HepG2 (cell line): ENCODE results near the gene PARD3. TPM values are rescaled to one million over a fixed set of nuclear protein-coding genes. Genes with fewer than 3 reads are reported as not detected.

Experiments used
- ATAC-seq: fragments of 200-7000 bp; cut with Tn5 transposase; 3 replicates; pipeline ENCODE4 v1.9.1; 2020; ENCODE audit warnings: mild to moderate bottlenecking, moderate library complexity
- BruUV-seq: library from RNA; stranded (reverse); fragments of 400-500 nt; replicated peaks from 2 replicates; lab custom pipeline; 2021; lab: Mats Ljungman, UMichigan
- CTCF ChIA-PET: fragments of 300-600 bp; formaldehyde crosslinking; extraction: SDS; loops from one replicate; lab custom pipeline; 2021; ENCODE audit warnings: low total read pairs, inconsistent platforms, low intra/inter-chr PET ratio; lab: Yijun Ruan, JAX
- POLR2A ChIA-PET: fragments of 350-600 bp; sonication (Branson Sonifier 250); formaldehyde crosslinking; loops from one replicate; lab custom pipeline; 2020; ENCODE audit warnings: antibody characterized with exemption, inconsistent platforms; lab: Yijun Ruan, JAX
- DNase-seq: peaks from one replicate; pipeline ENCODE4 v3.0.0-alpha.2; 2015; ENCODE audit warnings: low spot score
- FAIRE-seq: peaks from 3 replicates; lab custom pipeline; 2011; peaks lifted over from hg19 to GRCh38; lab: Jason Lieb, UNC
- H2AFZ ChIP-seq: one replicate; pipeline ENCODE4 v1.6.1; 2011; ENCODE audit warnings: low read length, inconsistent platforms
- H3K27ac ChIP-seq: fragments of 300-600 bp; 3 replicates; pipeline ENCODE4 v1.8.0; 2011; ENCODE audit warnings: mixed run types, mild to moderate bottlenecking, mixed read lengths, low read length, inconsistent platforms; ENCODE audit not compliant: insufficient read depth; ENCODE audit errors: extremely low read length
- H3K27me3 ChIP-seq, 2 experiments: fragments of 200-600 bp in 1 of 2; 2 replicates in 1 of 2; 3 replicates in 1 of 2; pipeline versions ENCODE4 v1.6.0 to v1.8.0; 2011; ENCODE audit warnings: low read length in 2 of 2, mild to moderate bottlenecking in 2 of 2, moderate library complexity in 2 of 2, inconsistent platforms in 1 of 2; ENCODE audit not compliant: insufficient read depth in 2 of 2, control insufficient read depth in 1 of 2
- H3K36me3 ChIP-seq, 2 experiments: fragments of 200-600 bp in 1 of 2; replicated peaks in 1 of 2; 2 replicates in 1 of 2; 3 replicates in 1 of 2; pipeline versions ENCODE4 v1.5.1 to v1.8.0; 2011; ENCODE audit warnings: low read length in 2 of 2, inconsistent platforms in 1 of 2; ENCODE audit not compliant: insufficient read depth in 2 of 2, control insufficient read depth in 1 of 2
- H3K4me1 ChIP-seq: 2 replicates; pipeline ENCODE4 v1.5.1; 2012; ENCODE audit warnings: low read length, inconsistent platforms; ENCODE audit not compliant: insufficient read depth
- H3K4me2 ChIP-seq: 2 replicates; pipeline ENCODE4 v1.6.0; 2011; ENCODE audit warnings: low read depth, low read length, inconsistent platforms
- H3K4me3 ChIP-seq, 3 experiments: fragments of 200-600 bp in 1 of 3; sonication (generic), shearing (Covaris generic) in 1 of 3; replicated peaks in 1 of 3; 2 replicates each; pipeline ENCODE4 v1.5.1; 2011 to 2016; ENCODE audit warnings: low read length in 3 of 3, inconsistent platforms in 2 of 3, low read depth in 2 of 3, mild to moderate bottlenecking in 2 of 3, control low read depth in 1 of 3, mixed read lengths in 1 of 3; ENCODE audit not compliant: insufficient read depth in 1 of 3
- H3K79me2 ChIP-seq: one replicate; pipeline ENCODE4 v1.6.1; 2011; ENCODE audit warnings: low read length, inconsistent platforms; ENCODE audit not compliant: insufficient read depth
- H3K9ac ChIP-seq: 2 replicates; pipeline ENCODE4 v1.6.0; 2011; ENCODE audit warnings: mild to moderate bottlenecking, low read depth, low read length, inconsistent platforms; ENCODE audit not compliant: insufficient read depth
- H3K9me3 ChIP-seq: 2 replicates; pipeline ENCODE4 v1.5.1; 2012; ENCODE audit warnings: mild to moderate bottlenecking, low read length
- H4K20me1 ChIP-seq: 2 replicates; pipeline ENCODE4 v1.6.0; 2011; ENCODE audit warnings: inconsistent platforms, mild to moderate bottlenecking, low read length, moderate library complexity; ENCODE audit not compliant: insufficient read depth
- HNF4A ChIP-seq: sonication (generic); formaldehyde crosslinking; IDR thresholded peaks from 2 replicates; pipeline ENCODE4 v1.4.0; 2020; ENCODE audit warnings: missing genetic modification reagents
- MAFF ChIP-seq: IDR thresholded peaks from 2 replicates; pipeline ENCODE4 v1.6.1; 2011; ENCODE audit warnings: low read depth, low read length, improper control_type of control experiment
- MAFK ChIP-seq, 2 experiments: IDR thresholded peaks in 1 of 2; conservative IDR thresholded peaks in 1 of 2; 2 replicates each; pipeline ENCODE4 v1.6.1; 2011; ENCODE audit warnings: improper control_type of control experiment in 2 of 2, low read length in 2 of 2
- NBN ChIP-seq: fragments of 450-650 bp; conservative IDR thresholded peaks from 2 replicates; pipeline ENCODE4 v1.6.1; 2017
- NFE2L2 ChIP-seq: fragments of 150-350 bp; IDR thresholded peaks from 2 replicates; pipeline ENCODE4 v1.6.1; 2014; ENCODE audit warnings: low read length
- NR1H2 ChIP-seq: sonication (generic); formaldehyde crosslinking; IDR thresholded peaks from 2 replicates; pipeline ENCODE4 v1.8.1; 2022; ENCODE audit warnings: low read depth, missing genetic modification reagents, borderline replicate concordance
- PAXIP1 ChIP-seq: sonication (generic); formaldehyde crosslinking; conservative IDR thresholded peaks from 2 replicates; pipeline ENCODE4 v1.4.0; 2020; ENCODE audit warnings: mild to moderate bottlenecking, missing genetic modification reagents, moderate library complexity
- PCBP2 ChIP-seq: fragments of 200-400 bp; formaldehyde crosslinking; optimal IDR thresholded peaks from 2 replicates; pipeline ENCODE3; 2018; ENCODE audit warnings: low read length, low read depth; ENCODE audit not compliant: poor library complexity, severe bottlenecking
- POGZ ChIP-seq: sonication (generic); formaldehyde crosslinking; IDR thresholded peaks from 2 replicates; pipeline ENCODE4 v1.4.0; 2020; ENCODE audit warnings: mild to moderate bottlenecking, missing genetic modification reagents
- SKIL ChIP-seq: sonication (generic); formaldehyde crosslinking; IDR thresholded peaks from 2 replicates; pipeline ENCODE4 v1.8.0; 2022; ENCODE audit warnings: missing genetic modification reagents, mild to moderate bottlenecking, moderate library complexity, borderline replicate concordance
- TARDBP ChIP-seq: sonication (generic); formaldehyde crosslinking; IDR thresholded peaks from 2 replicates; pipeline ENCODE4 v1.8.0; 2022; ENCODE audit warnings: mild to moderate bottlenecking, missing genetic modification reagents
- ZBTB8A ChIP-seq: sonication (generic); formaldehyde crosslinking; IDR thresholded peaks from 2 replicates; pipeline ENCODE4 v1.4.0; 2020; ENCODE audit warnings: mild to moderate bottlenecking, low read depth, missing genetic modification reagents, borderline replicate concordance
- ZMYM4 ChIP-seq: sonication (generic); formaldehyde crosslinking; IDR thresholded peaks from 2 replicates; pipeline ENCODE4 v1.8.1; 2023; ENCODE audit warnings: mild to moderate bottlenecking, missing genetic modification reagents
- ZNF121 ChIP-seq: sonication (generic); formaldehyde crosslinking; IDR thresholded peaks from 2 replicates; pipeline ENCODE4 v1.5.0; 2020; ENCODE audit warnings: mild to moderate bottlenecking, missing genetic modification reagents
- ZNF264 ChIP-seq: sonication (generic); formaldehyde crosslinking; IDR thresholded peaks from 2 replicates; pipeline ENCODE4 v1.4.0; 2020; ENCODE audit warnings: missing genetic modification reagents
- ZNF883 ChIP-seq: sonication (generic); formaldehyde crosslinking; IDR thresholded peaks from 2 replicates; pipeline ENCODE4 v1.5.1; 2020; ENCODE audit warnings: mild to moderate bottlenecking, missing genetic modification reagents; ENCODE audit errors: not compliant biosample characterization
- WGBS: methylation state at CpG from one replicate; pipeline ENCODE4 v1.1.6; 2017; ENCODE audit warnings: low lambda C conversion rate; 5-methylcytosine and 5-hydroxymethylcytosine counted together
- in situ Hi-C: cut with HindIII; loops from 2 replicates; pipeline ENCODE4 v1.10.0; 2017; ENCODE audit warnings: low pct_unique_long_range_greater_than_20kb; ENCODE audit not compliant: extremely low pct_ligation_motif_present
- intact Hi-C: fragments of 100-400 bp; cut with micrococcal nuclease; formaldehyde crosslinking; loops from one replicate; pipeline ENCODE4 v1.10.0; 2022; ENCODE audit not compliant: unreplicated experiment
- polyA plus RNA-seq, 8 experiments: library from polyadenylated mRNA; depleted of rRNA in 3 of 8; stranded (reverse) in 7 of 8; unstranded in 1 of 8; fragments of >200 nt; fragmentation: Illumina TruSeq in 4 of 8; extraction: Trizol in 4 of 8; gene quantifications; 2 replicates each; pipeline versions ENCODE4 v1.2.1 to v1.2.3, GENCODE V29; 2011 to 2016; ENCODE audit warnings: low read depth in 4 of 8, missing spikeins in 1 of 8, mixed read lengths in 1 of 8; ENCODE audit not compliant: insufficient read depth in 1 of 8
- total RNA-seq, 5 experiments: library from RNA; depleted of rRNA; stranded (reverse); fragments of >200 nt; fragmentation: Illumina TruSeq; extraction: Trizol; gene quantifications; 2 replicates each; pipeline ENCODE4 v1.2.3, GENCODE V29; 2016; ENCODE audit warnings: low read depth in 1 of 5

Gene PARD3
- total and polyA plus RNA-seq, 2 of the 13 experiments (the other 11 are each of a cell fraction or from before 2014, with no cell fraction given) = 40.9 to 60.0 TPM

GRCh38 chr10:34364253-34365037 is 450.7 kb downstream of the PARD3 start:
- H3K27ac ChIP-seq = no peak overlapping the region
- FAIRE-seq (no peak), DNase-seq (peak; percentile 9), ATAC-seq (no peak)
- 95% methylated on average over 5 of the region's 5 CpGs for WGBS
- POLR2A ChIA-PET = no interaction called here
- intact Hi-C loops = no loop called here
- H3K79me2 ChIP-seq = no peaks in the 10 kb centered on the region
- H3K4me3 ChIP-seq = no peak overlapping the region
- H2AFZ ChIP-seq = no peak overlapping the region
- H3K4me1 ChIP-seq = peaks cover 14% of the 10 kb centered on the region
- no peak overlapping the region for H3K9ac ChIP-seq
- CTCF ChIA-PET = no interaction called here
- H3K9me3 ChIP-seq = no peaks in the 10 kb centered on the region
- no peaks in the 10 kb centered on the region for H3K27me3 ChIP-seq
- BruUV-seq = no TSS peak
- in situ Hi-C loops = no loop called here
- H3K4me2 ChIP-seq = no peak overlapping the region
- peaks cover 1 to 15% of the 10 kb centered on the region in 2 experiments; a peak in 3 of 5 replicates for H3K36me3 ChIP-seq
- no peaks in the 10 kb centered on the region for H4K20me1 ChIP-seq
- TF ChIP-seq ZNF883 (CRISPR knock-in tag) (no peak), ZBTB8A (CRISPR knock-in tag) (no peak), PAXIP1 (0 out of 2 replicates have a peak, but pooled peaks have one; percentile 13), MAFK (conservative IDR thresholded peaks at IDR 0.05 in 1 of 2, IDR thresholded peaks at IDR 0.05 in 1 of 2; ENCODE audit: low read length in 2 of 2) (peak; percentile 76 to 85), SKIL (CRISPR knock-in tag) (no peak), PCBP2 (no peak), MAFF (peak; percentile 83), ZNF121 (peak; percentile 36; the same call in 1 of the 2 replicates), HNF4A (CRISPR knock-in tag) (peak; percentile 54), NFE2L2 (peak; percentile 87), ZNF264 (no peak), NBN (no peak), NR1H2 (CRISPR knock-in tag) (no peak), POGZ (CRISPR knock-in tag) (0 out of 2 replicates have a peak, but pooled peaks have one; percentile 18), ZMYM4 (CRISPR knock-in tag) (peak; percentile 58; the same call in 1 of the 2 replicates), TARDBP (CRISPR knock-in tag) (no peak)
